DND-41 (cell line): ENCODE results near the gene MACROD2.

Experiments
- ATAC-seq: fragments of 200-7000 bp; cut with Tn5 transposase; 3 replicates; pipeline ENCODE4 v1.9.1; 2021; ENCODE audit warnings: low read depth; ENCODE audit not compliant: insufficient read depth
- DNase-seq: peaks from one replicate; pipeline ENCODE4 v3.0.0-alpha.2; 2020
- H2AFZ ChIP-seq: 2 replicates; pipeline ENCODE4 v1.6.0; 2012; ENCODE audit warnings: low read depth, low read length
- H3K27ac ChIP-seq: 2 replicates; pipeline ENCODE4 v1.5.1; 2012; ENCODE audit warnings: low read length, inconsistent platforms
- H3K27me3 ChIP-seq: fragments of 200-600 bp; sonication (generic); 2 replicates; pipeline ENCODE4 v1.6.0; 2012; ENCODE audit warnings: low read length, mild to moderate bottlenecking, inconsistent platforms; ENCODE audit not compliant: insufficient read depth, poor library complexity
- H3K36me3 ChIP-seq: 2 replicates; pipeline ENCODE4 v1.5.1; 2012; ENCODE audit warnings: low read length, inconsistent platforms; ENCODE audit not compliant: insufficient read depth
- H3K4me1 ChIP-seq: 2 replicates; pipeline ENCODE4 v1.5.1; 2012; ENCODE audit warnings: mild to moderate bottlenecking, low read length; ENCODE audit not compliant: insufficient read depth
- H3K4me2 ChIP-seq: 2 replicates; pipeline ENCODE4 v1.6.0; 2012; ENCODE audit warnings: mild to moderate bottlenecking, moderate library complexity, low read length, inconsistent platforms; ENCODE audit not compliant: insufficient read depth
- H3K4me3 ChIP-seq, 2 experiments: fragments of 200-600 bp in 1 of 2; shearing (Covaris generic) in 1 of 2; 2 replicates each; pipeline ENCODE4 v1.5.1; 2012 to 2016; ENCODE audit warnings: inconsistent platforms in 2 of 2, low read length in 2 of 2, mild to moderate bottlenecking in 2 of 2, low read depth in 1 of 2, moderate library complexity in 1 of 2
- H3K79me2 ChIP-seq: 2 replicates; pipeline ENCODE4 v1.6.0; 2012; ENCODE audit warnings: low read length, inconsistent platforms; ENCODE audit not compliant: insufficient read depth
- H3K9ac ChIP-seq: 2 replicates; pipeline ENCODE4 v1.6.0; 2012; ENCODE audit warnings: low read depth, mild to moderate bottlenecking, inconsistent platforms, low read length, moderate library complexity
- H3K9me3 ChIP-seq: 2 replicates; pipeline ENCODE4 v1.5.1; 2012; ENCODE audit warnings: low read length, moderate library complexity, mild to moderate bottlenecking, inconsistent platforms; ENCODE audit not compliant: insufficient read depth, severe bottlenecking
- H4K20me1 ChIP-seq: 2 replicates; pipeline ENCODE4 v1.6.0; 2012; ENCODE audit warnings: low read length; ENCODE audit not compliant: insufficient read depth
- EZH2 ChIP-seq: IDR thresholded peaks from 3 replicates; pipeline ENCODE4 v1.6.1; 2012; ENCODE audit warnings: borderline replicate concordance, low read depth, mild to moderate bottlenecking, moderate library complexity, low read length, inconsistent platforms; ENCODE audit not compliant: severe bottlenecking
- TF ChIP-seq, protein P1 (sequence below): IDR thresholded peaks from 2 replicates; pipeline ENCODE4 v1.5.1; 2012; ENCODE audit warnings: borderline replicate concordance, low read length, moderate library complexity, mild to moderate bottlenecking; ENCODE audit not compliant: poor library complexity, severe bottlenecking; ENCODE audit errors: extremely low read depth

MACROD2 gene

DNA sequence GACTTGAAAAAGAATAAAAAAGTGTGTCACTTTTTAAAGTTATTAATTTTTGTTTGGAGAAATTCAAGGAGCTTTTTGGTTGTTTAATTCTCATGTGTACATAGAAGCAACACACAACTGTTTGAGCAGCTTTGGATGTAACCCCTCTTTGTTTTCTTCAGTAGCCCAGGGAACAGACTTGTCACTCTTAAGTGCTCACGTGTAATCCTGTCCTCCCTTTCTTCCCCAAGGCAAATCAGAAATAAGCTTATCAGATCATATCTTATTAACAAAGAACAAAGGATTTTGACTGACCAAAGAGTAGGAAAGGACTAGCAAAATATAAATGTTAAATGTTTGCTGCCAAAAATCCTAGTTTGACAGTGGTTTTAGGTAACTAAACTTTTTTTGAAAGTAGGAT lies 349.4 kb downstream of the MACROD2 start:
- no peak for TF ChIP-seq EZH2
- TF ChIP-seq, protein P1, sequence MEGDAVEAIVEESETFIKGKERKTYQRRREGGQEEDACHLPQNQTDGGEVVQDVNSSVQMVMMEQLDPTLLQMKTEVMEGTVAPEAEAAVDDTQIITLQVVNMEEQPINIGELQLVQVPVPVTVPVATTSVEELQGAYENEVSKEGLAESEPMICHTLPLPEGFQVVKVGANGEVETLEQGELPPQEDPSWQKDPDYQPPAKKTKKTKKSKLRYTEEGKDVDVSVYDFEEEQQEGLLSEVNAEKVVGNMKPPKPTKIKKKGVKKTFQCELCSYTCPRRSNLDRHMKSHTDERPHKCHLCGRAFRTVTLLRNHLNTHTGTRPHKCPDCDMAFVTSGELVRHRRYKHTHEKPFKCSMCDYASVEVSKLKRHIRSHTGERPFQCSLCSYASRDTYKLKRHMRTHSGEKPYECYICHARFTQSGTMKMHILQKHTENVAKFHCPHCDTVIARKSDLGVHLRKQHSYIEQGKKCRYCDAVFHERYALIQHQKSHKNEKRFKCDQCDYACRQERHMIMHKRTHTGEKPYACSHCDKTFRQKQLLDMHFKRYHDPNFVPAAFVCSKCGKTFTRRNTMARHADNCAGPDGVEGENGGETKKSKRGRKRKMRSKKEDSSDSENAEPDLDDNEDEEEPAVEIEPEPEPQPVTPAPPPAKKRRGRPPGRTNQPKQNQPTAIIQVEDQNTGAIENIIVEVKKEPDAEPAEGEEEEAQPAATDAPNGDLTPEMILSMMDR: no peak
- no peak overlapping the region for H2AFZ ChIP-seq
- no peak overlapping the region for H3K27ac ChIP-seq
- ATAC-seq (no peak), DNase-seq (no peak)
- H3K79me2 ChIP-seq: no peaks in the 10 kb centered on the region
- no peaks in the 10 kb centered on the region for H3K9me3 ChIP-seq
- peaks cover 12% of the 10 kb centered on the region for H3K27me3 ChIP-seq
- H3K4me1 ChIP-seq: no peaks in the 10 kb centered on the region
- no peak overlapping the region for H3K4me3 ChIP-seq
- H3K9ac ChIP-seq: no peak overlapping the region
- H3K36me3 ChIP-seq: no peaks in the 10 kb centered on the region
- H3K4me2 ChIP-seq: no peak overlapping the region
- H4K20me1 ChIP-seq: no peaks in the 10 kb centered on the region

DNA sequence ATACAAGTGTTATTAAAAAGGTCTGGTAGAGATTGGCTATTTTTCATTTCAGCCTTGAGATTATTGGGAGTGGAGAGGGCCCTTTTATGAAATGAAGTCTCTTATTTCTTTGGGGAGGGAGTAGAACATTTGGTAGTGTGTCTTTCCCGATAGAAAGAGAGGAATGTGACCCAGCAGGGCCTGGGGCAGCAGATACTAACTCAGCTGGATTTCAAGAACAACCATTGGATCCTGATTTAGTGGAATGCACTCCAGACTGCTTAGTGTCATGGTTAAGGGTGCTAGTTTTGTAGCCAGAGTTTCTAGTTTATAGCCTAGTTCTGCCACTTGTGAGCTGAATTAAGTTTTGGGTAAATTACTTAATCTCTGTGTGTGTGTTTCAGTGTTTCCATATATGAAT lies 360.5 kb downstream of the MACROD2 start:
- Histone ChIP-seq H3K4me1 (no peaks in the 10 kb centered on the region), H3K4me3 (no peak overlapping the region), H3K27me3 (no peaks in the 10 kb centered on the region), H2AFZ (no peak overlapping the region), H3K79me2 (no peaks in the 10 kb centered on the region), H3K27ac (no peak overlapping the region), H3K4me2 (no peak overlapping the region), H4K20me1 (no peaks in the 10 kb centered on the region), H3K9me3 (no peaks in the 10 kb centered on the region), H3K9ac (no peak overlapping the region), H3K36me3 (no peaks in the 10 kb centered on the region)
- no peak for DNase-seq
- TF ChIP-seq, protein P1: no peak
- TF ChIP-seq EZH2: no peak
- ATAC-seq: no peak

DNA sequence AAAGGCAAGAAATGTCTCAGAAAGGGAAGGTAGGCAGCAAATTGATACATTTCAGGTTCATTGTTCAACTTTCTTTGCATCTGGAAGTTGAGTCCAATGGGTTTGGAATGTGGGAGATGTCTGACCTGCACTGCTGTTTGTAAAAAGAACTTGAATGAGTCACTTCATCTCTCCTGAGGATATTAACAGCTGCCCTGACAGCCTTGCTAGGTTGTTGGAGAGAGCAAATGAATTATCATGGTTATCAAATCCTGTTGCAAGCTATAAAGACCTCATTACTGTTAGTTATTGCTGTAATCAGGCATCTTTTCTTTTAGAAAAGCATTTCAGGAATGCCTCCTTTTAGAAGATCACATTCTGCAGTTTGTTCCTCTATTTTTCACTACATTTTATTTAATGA lies 365.1 kb downstream of the MACROD2 start:
- DNase-seq (no peak), ATAC-seq (no peak)
- Histone ChIP-seq H3K27me3 (no peaks in the 10 kb centered on the region), H3K4me2 (no peak overlapping the region), H3K4me3 (no peak overlapping the region), H3K4me1 (no peaks in the 10 kb centered on the region), H2AFZ (no peak overlapping the region), H3K9me3 (no peaks in the 10 kb centered on the region), H3K36me3 (no peaks in the 10 kb centered on the region), H4K20me1 (no peaks in the 10 kb centered on the region), H3K9ac (no peak overlapping the region), H3K27ac (no peak overlapping the region), H3K79me2 (no peaks in the 10 kb centered on the region)
- TF ChIP-seq, protein P1: no peak
- no peak for TF ChIP-seq EZH2
